HepG2 (cell line): ENCODE results near the gene SPCS1. TPM values are rescaled to one million over a fixed set of nuclear protein-coding genes. Genes with fewer than 3 reads are reported as not detected.

Source experiments
- ARNTL ChIP-seq: sonication (generic); formaldehyde crosslinking; IDR thresholded peaks from 2 replicates; pipeline ENCODE4 v1.4.0; 2020; ENCODE audit warnings: mild to moderate bottlenecking, missing genetic modification reagents
- ATAD3A ChIP-seq: sonication (generic); formaldehyde crosslinking; IDR thresholded peaks from 2 replicates; pipeline ENCODE4 v1.4.0; 2020; ENCODE audit warnings: missing genetic modification reagents
- ATF7 ChIP-seq, 2 experiments: fragments of 450-650 bp in 1 of 2; sonication (generic) in 1 of 2; formaldehyde crosslinking in 1 of 2; IDR thresholded peaks; 2 replicates each; pipeline versions ENCODE4 v1.4.0 to v1.6.1; 2016 to 2020; ENCODE audit warnings: antibody characterized with exemption in 1 of 2, mild to moderate bottlenecking in 1 of 2, missing genetic modification reagents in 1 of 2
- BRD4 ChIP-seq: sonication (generic); formaldehyde crosslinking; IDR thresholded peaks from 2 replicates; pipeline ENCODE4 v1.4.0; 2020; ENCODE audit warnings: missing genetic modification reagents
- DRAP1 ChIP-seq: IDR thresholded peaks from 2 replicates; pipeline ENCODE4 v1.6.1; 2016; ENCODE audit warnings: missing genetic modification reagents, missing compliant biosample characterization
- KLF9 ChIP-seq: IDR thresholded peaks from 2 replicates; pipeline ENCODE4 v1.6.1; 2016; ENCODE audit warnings: low read depth
- MTERF4 ChIP-seq: sonication (generic); formaldehyde crosslinking; IDR thresholded peaks from 2 replicates; pipeline ENCODE4 v1.8.0; 2023; ENCODE audit warnings: mild to moderate bottlenecking, missing genetic modification reagents
- NCOA1 ChIP-seq: sonication (generic); formaldehyde crosslinking; IDR thresholded peaks from 2 replicates; pipeline ENCODE4 v1.9.0; 2021; ENCODE audit warnings: missing genetic modification reagents
- RBAK ChIP-seq: sonication (generic); formaldehyde crosslinking; IDR thresholded peaks from 2 replicates; pipeline ENCODE4 v1.5.1; 2020; ENCODE audit warnings: mild to moderate bottlenecking, missing genetic modification reagents
- RXRA ChIP-seq: sonication (generic); formaldehyde crosslinking; IDR thresholded peaks from 2 replicates; pipeline ENCODE4 v1.5.1; 2020; ENCODE audit warnings: missing genetic modification reagents
- SP1 ChIP-seq, 2 experiments: fragments of 450-650 bp in 1 of 2; sonication (generic) in 1 of 2; formaldehyde crosslinking in 1 of 2; IDR thresholded peaks; 2 replicates each; pipeline versions ENCODE4 v1.4.0 to v1.6.1; 2016 to 2020; ENCODE audit warnings: missing genetic modification reagents in 1 of 2
- STAT5B ChIP-seq: sonication (generic); formaldehyde crosslinking; IDR thresholded peaks from 2 replicates; pipeline ENCODE4 v1.4.0; 2020; ENCODE audit warnings: missing genetic modification reagents
- TOE1 ChIP-seq: sonication (generic); formaldehyde crosslinking; IDR thresholded peaks from 2 replicates; pipeline ENCODE4 v1.4.0; 2020; ENCODE audit warnings: mild to moderate bottlenecking, missing genetic modification reagents
- ZMAT3 ChIP-seq: sonication (generic); formaldehyde crosslinking; conservative IDR thresholded peaks from 2 replicates; pipeline ENCODE4 v1.7.0; 2021; ENCODE audit warnings: missing genetic modification reagents
- ZMYM4 ChIP-seq: sonication (generic); formaldehyde crosslinking; IDR thresholded peaks from 2 replicates; pipeline ENCODE4 v1.8.1; 2023; ENCODE audit warnings: mild to moderate bottlenecking, missing genetic modification reagents
- ZNF34 ChIP-seq: sonication (generic); formaldehyde crosslinking; IDR thresholded peaks from 2 replicates; pipeline ENCODE4 v1.4.0; 2020; ENCODE audit warnings: mild to moderate bottlenecking, missing genetic modification reagents, borderline replicate concordance
- ZNF558 ChIP-seq: sonication (generic); formaldehyde crosslinking; IDR thresholded peaks from 2 replicates; pipeline ENCODE4 v1.9.0; 2022; ENCODE audit warnings: mild to moderate bottlenecking, missing genetic modification reagents, borderline replicate concordance
- ZNF562 ChIP-seq: sonication (generic); formaldehyde crosslinking; IDR thresholded peaks from 2 replicates; pipeline ENCODE4 v1.8.0; 2022; ENCODE audit warnings: missing genetic modification reagents, borderline replicate concordance
- ZNF646 ChIP-seq: sonication (generic); formaldehyde crosslinking; IDR thresholded peaks from 2 replicates; pipeline ENCODE4 v1.9.0; 2021; ENCODE audit warnings: mild to moderate bottlenecking, missing genetic modification reagents
- ZNF652 ChIP-seq: IDR thresholded peaks from 2 replicates; pipeline ENCODE4 v1.6.1; 2016; ENCODE audit warnings: low read depth, borderline replicate concordance
- ZNF740 ChIP-seq: sonication (generic); formaldehyde crosslinking; IDR thresholded peaks from 2 replicates; pipeline ENCODE4 v1.4.0; 2020; ENCODE audit warnings: missing genetic modification reagents
- ZNF747 ChIP-seq: sonication (generic); formaldehyde crosslinking; IDR thresholded peaks from 2 replicates; pipeline ENCODE4 v1.8.1; 2023; ENCODE audit warnings: missing genetic modification reagents, mild to moderate bottlenecking, borderline replicate concordance
- polyA plus RNA-seq, 8 experiments: library from polyadenylated mRNA; depleted of rRNA in 3 of 8; stranded (reverse) in 7 of 8; unstranded in 1 of 8; fragments of >200 nt; fragmentation: Illumina TruSeq in 4 of 8; extraction: Trizol in 4 of 8; gene quantifications; 2 replicates each; pipeline versions ENCODE4 v1.2.1 to v1.2.3, GENCODE V29; 2011 to 2016; ENCODE audit warnings: low read depth in 4 of 8, missing spikeins in 1 of 8, mixed read lengths in 1 of 8; ENCODE audit not compliant: insufficient read depth in 1 of 8
- total RNA-seq, 5 experiments: library from RNA; depleted of rRNA; stranded (reverse); fragments of >200 nt; fragmentation: Illumina TruSeq; extraction: Trizol; gene quantifications; 2 replicates each; pipeline ENCODE4 v1.2.3, GENCODE V29; 2016; ENCODE audit warnings: low read depth in 1 of 5

SPCS1 gene
- total and polyA plus RNA-seq, 2 of the 13 experiments (the other 11 are each of a cell fraction or from before 2014, with no cell fraction given) = 84.6 to 120 TPM

DNA sequence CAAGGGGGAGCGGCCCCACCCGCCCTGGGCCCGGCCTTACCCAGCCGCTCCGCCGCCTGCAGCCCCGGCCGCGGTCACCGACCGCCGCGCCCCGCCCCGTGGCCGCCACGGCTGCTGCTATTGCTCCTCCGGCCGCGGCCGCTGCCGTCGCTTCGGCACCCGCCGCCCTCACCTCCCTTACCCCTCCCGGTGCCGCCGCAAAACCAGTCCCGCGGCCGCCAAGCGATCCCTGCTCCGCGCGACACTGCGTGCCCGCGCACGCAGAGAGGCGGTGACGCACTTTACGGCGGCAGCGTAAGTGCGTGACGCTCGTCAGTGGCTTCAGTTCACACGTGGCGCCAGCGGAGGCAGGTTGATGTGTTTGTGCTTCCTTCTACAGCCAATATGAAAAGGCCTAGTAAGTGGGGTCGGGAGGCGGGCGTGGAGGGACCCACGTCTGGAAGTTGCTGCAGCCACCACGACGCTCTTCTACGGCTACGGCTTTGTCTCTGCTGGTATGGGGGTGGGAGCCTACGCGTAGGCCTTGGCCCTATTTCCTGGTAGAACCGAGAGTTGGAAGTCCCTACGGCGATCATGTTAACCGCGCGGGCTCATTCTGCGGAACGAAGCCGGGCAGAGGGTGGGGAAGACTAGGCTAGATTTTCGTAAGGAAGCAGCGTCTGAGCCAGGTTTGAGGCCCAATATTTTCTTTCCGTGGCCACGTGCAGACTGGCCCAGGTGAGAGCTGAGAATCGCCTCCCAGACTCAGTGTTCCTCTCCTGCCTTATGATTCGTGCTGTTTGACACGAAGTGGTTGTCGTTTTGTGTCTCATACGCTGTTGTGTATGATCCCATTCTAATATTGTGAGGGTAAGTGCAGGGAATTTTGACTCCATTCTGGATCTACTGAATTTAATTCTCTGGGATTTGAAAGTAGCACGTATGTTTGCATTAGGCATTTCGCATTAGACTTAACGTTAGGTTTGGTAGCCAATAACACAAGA, 19.9 kb upstream of the SPCS1 start, which contains the start of the genes GNL3 and PBRM1 (continued):
- TF ChIP-seq ZMAT3 (peak; percentile 92), ZNF558 (CRISPR knock-in tag) (no peak; the same call in 1 of the 2 replicates), ZNF562 (CRISPR knock-in tag) (no peak), ARNTL (CRISPR knock-in tag) (peak; percentile 87), RXRA (peak; percentile 67), ATAD3A (no peak), MTERF4 (CRISPR knock-in tag) (peak; percentile 83), ATF7 (IDR thresholded peaks at IDR 0.05) (no peak), ATF7 (CRISPR knock-in tag; IDR thresholded peaks at IDR 0.05) (peak; percentile 79), RBAK (CRISPR knock-in tag) (no peak), ZNF646 (no peak), ZMYM4 (CRISPR knock-in tag) (peak; percentile 81), ZNF747 (CRISPR knock-in tag) (no peak), STAT5B (CRISPR knock-in tag) (no peak), BRD4 (CRISPR knock-in tag) (peak; percentile 94), NCOA1 (CRISPR knock-in tag) (no peak), ZNF740 (CRISPR knock-in tag) (no peak; the same call in 1 of the 2 replicates), SP1 (IDR thresholded peaks at IDR 0.05) (no peak), SP1 (CRISPR knock-in tag; IDR thresholded peaks at IDR 0.05) (peak; percentile 80), ZNF652 (CRISPR knock-in tag) (no peak; the same call in 1 of the 2 replicates), DRAP1 (CRISPR knock-in tag) (peak; percentile 95), KLF9 (CRISPR knock-in tag) (peak; percentile 71; the same call in 1 of the 2 replicates), ZNF34 (CRISPR knock-in tag) (peak; percentile 86; the same call in 1 of the 2 replicates), TOE1 (CRISPR knock-in tag) (no peak)
